GM12878 (cell line): Measurements from ENCODE around the gene PHLDA3. TPM values are rescaled to one million over a fixed set of nuclear protein-coding genes. Genes with fewer than 3 reads are reported as not detected.
A peak's percentile ranks its signal among the peaks of the same experiment; 100 is the strongest.

Experiments
- BHLHE40 ChIP-seq, 2 experiments: fragments of 450-650 bp in 1 of 2; IDR thresholded peaks; 2 replicates each; pipeline ENCODE4 v1.6.1; 2011 to 2017; ENCODE audit warnings: low read depth in 2 of 2, borderline replicate concordance in 1 of 2, improper control_type of control experiment in 1 of 2, low read length in 1 of 2, mild to moderate bottlenecking in 1 of 2
- BRCA1 ChIP-seq: IDR thresholded peaks from 2 replicates; pipeline ENCODE4 v1.6.1; 2011; ENCODE audit warnings: low read depth, low read length, improper control_type of control experiment
- CREB1 ChIP-seq: IDR thresholded peaks from 2 replicates; pipeline ENCODE4 v1.6.1; 2012; ENCODE audit warnings: low read depth, mild to moderate bottlenecking, inconsistent platforms
- E2F4 ChIP-seq: IDR thresholded peaks from 2 replicates; pipeline ENCODE4 v1.6.1; 2012; ENCODE audit warnings: low read depth, low read length, improper control_type of control experiment
- FOS ChIP-seq: IDR thresholded peaks from 3 replicates; pipeline ENCODE4 v1.6.1; 2011; ENCODE audit warnings: borderline replicate concordance; ENCODE audit not compliant: insufficient read length; ENCODE audit errors: extremely low read depth
- GATAD2B ChIP-seq: fragments of 450-650 bp; conservative IDR thresholded peaks from 2 replicates; pipeline ENCODE4 v1.6.1; 2017; ENCODE audit warnings: low read depth, mild to moderate bottlenecking, moderate library complexity
- HDGF ChIP-seq: fragments of 450-650 bp; IDR thresholded peaks from 2 replicates; pipeline ENCODE4 v1.6.1; 2016; ENCODE audit warnings: antibody characterized with exemption
- IKZF1 ChIP-seq: fragments of 450-650 bp; conservative IDR thresholded peaks from 2 replicates; pipeline ENCODE4 v1.6.1; 2017; ENCODE audit warnings: antibody characterized with exemption, mild to moderate bottlenecking
- IRF3 ChIP-seq: fragments of 450-650 bp; IDR thresholded peaks from 2 replicates; pipeline ENCODE4 v1.6.1; 2014; ENCODE audit warnings: mild to moderate bottlenecking
- LARP7 ChIP-seq: fragments of 450-650 bp; IDR thresholded peaks from 2 replicates; pipeline ENCODE4 v1.6.1; 2017; ENCODE audit warnings: mild to moderate bottlenecking
- MEF2A ChIP-seq: IDR thresholded peaks from 2 replicates; pipeline ENCODE4 v1.6.1; 2011; ENCODE audit warnings: low read depth, mild to moderate bottlenecking, low read length, moderate library complexity; ENCODE audit not compliant: insufficient read depth
- MEF2B ChIP-seq: fragments of 450-650 bp; IDR thresholded peaks from 2 replicates; pipeline ENCODE4 v1.6.1; 2018; ENCODE audit warnings: mild to moderate bottlenecking, moderate library complexity; ENCODE audit not compliant: partially characterized antibody, poor library complexity, severe bottlenecking
- MTA2 ChIP-seq: fragments of 450-650 bp; IDR thresholded peaks from 2 replicates; pipeline ENCODE4 v1.6.1; 2016; ENCODE audit warnings: low read depth, mild to moderate bottlenecking, moderate library complexity
- NR2F1 ChIP-seq: fragments of 450-650 bp; conservative IDR thresholded peaks from 2 replicates; pipeline ENCODE4 v1.6.1; 2017; ENCODE audit warnings: mild to moderate bottlenecking
- RAD21 ChIP-seq: IDR thresholded peaks from 2 replicates; pipeline ENCODE4 v1.6.1; 2011; ENCODE audit warnings: mild to moderate bottlenecking, low read depth, low read length, moderate library complexity; ENCODE audit not compliant: insufficient read depth
- RCOR1 ChIP-seq: conservative IDR thresholded peaks from 2 replicates; pipeline ENCODE4 v1.6.1; 2012; ENCODE audit warnings: low read depth, low read length, improper control_type of control experiment
- SMARCA5 ChIP-seq: fragments of 450-650 bp; IDR thresholded peaks from 2 replicates; pipeline ENCODE4 v1.6.1; 2017; ENCODE audit warnings: mild to moderate bottlenecking
- SMC3 ChIP-seq: IDR thresholded peaks from 2 replicates; pipeline ENCODE4 v1.6.1; 2011; ENCODE audit warnings: low read length, improper control_type of control experiment, borderline replicate concordance
- TCF3 ChIP-seq: IDR thresholded peaks from 2 replicates; pipeline ENCODE4 v1.6.1; 2012; ENCODE audit warnings: low read depth, mild to moderate bottlenecking, low read length, borderline replicate concordance; ENCODE audit not compliant: insufficient read depth
- TCF7 ChIP-seq: IDR thresholded peaks from 2 replicates; pipeline ENCODE4 v1.6.1; 2014; ENCODE audit warnings: antibody characterized with exemption, borderline replicate concordance
- ZNF384 ChIP-seq: IDR thresholded peaks from 2 replicates; pipeline ENCODE4 v1.6.1; 2012; ENCODE audit warnings: low read depth, mild to moderate bottlenecking, low read length, improper control_type of control experiment, borderline replicate concordance
- ZNF687 ChIP-seq: fragments of 450-650 bp; IDR thresholded peaks from 2 replicates; pipeline ENCODE4 v1.6.1; 2017; ENCODE audit warnings: mild to moderate bottlenecking, moderate library complexity
- polyA plus RNA-seq, 11 experiments: library from polyadenylated mRNA; depleted of rRNA in 4 of 11; unstranded in 6 of 11; stranded (reverse) in 5 of 11; fragments of >200 nt; fragmentation: Nextera tagmentation in 4 of 11; fragmentation: Illumina TruSeq in 1 of 11; extraction: Ambion mirVana in 4 of 11; extraction: Trizol in 1 of 11; gene quantifications; 1 replicate in 1 of 11; 2 replicates in 10 of 11; pipeline versions ENCODE4 v1.2.1 to v1.2.3, GENCODE V29; 2011 to 2016; ENCODE audit warnings: inconsistent platforms in 2 of 11, missing spikeins in 2 of 11, low read depth in 1 of 11
- total RNA-seq, 4 experiments: library from RNA; depleted of rRNA in 3 of 4; stranded (reverse); fragments of >200 nt in 3 of 4; fragmentation: Illumina TruSeq in 1 of 4; extraction: Trizol in 1 of 4; gene quantifications; 2 replicates each; pipeline versions ENCODE4 v1.2.1 to v1.2.3, GENCODE V29; 2013 to 2021

PHLDA3 gene
- total and polyA plus RNA-seq, 10 of the 15 experiments (the other 5 are each of a cell fraction or from before 2014, with no cell fraction given) = 0.60 to 57.4 (median 21.8) TPM

- TF ChIP-seq NR2F1 (0 out of 2 replicates have a peak, but pooled peaks have one; percentile 16), MTA2 (peak; percentile 31; the same call in 1 of the 2 replicates), MEF2A (no peak), ZNF687 (peak; percentile 60; the same call in 1 of the 2 replicates), IKZF1 (peak; percentile 14; the same call in 1 of the 2 replicates), FOS (no peak), IRF3 (peak; percentile 19; the same call in 1 of the 2 replicates), SMC3 (peak; percentile 72), TCF3 (0 out of 2 replicates have a peak, but pooled peaks have one; percentile 34), BRCA1 (no peak), HDGF (peak; percentile 53; the same call in 1 of the 2 replicates), CREB1 (no peak), RAD21 (peak; percentile 90), ZNF384 (no peak), RCOR1 (no peak), MEF2B (peak; percentile 19), GATAD2B (peak; percentile 74; the same call in 1 of the 2 replicates), TCF7 (no peak), BHLHE40 (IDR thresholded peaks at IDR 0.05; ENCODE audit: borderline replicate concordance in 1 of 2, low read depth in 2 of 2, low read length in 1 of 2) (peak; percentile 9 to 10; a peak in 1 of 4 replicates), SMARCA5 (peak; percentile 88), LARP7 (peak; percentile 66; the same call in 1 of the 2 replicates), E2F4 (no peak)
Observed at GRCh38 chr1:201481761-201482493, 12.9 kb upstream of the PHLDA3 start (continued).
